HK-2 (cell line): ENCODE results near the gene IFNGR2.
A peak's percentile ranks its signal among the peaks of the same experiment; 100 is the strongest.
"Not testable (repeated sequence)": the region's sequence is repeated elsewhere in the genome, so short reads cannot be mapped to it uniquely, and the experiment has no call there.

Source experiments
- DNase-seq: peaks from one replicate; pipeline ENCODE4 v3.0.0-alpha.2; 2018; ENCODE audit not compliant: unreplicated experiment

IFNGR2 gene

GRCh38 chr21:33403128-33403785, at the start of gene IFNGR2:
Gene IFNGR2 (plus strand): TSS chr21:33403413. CDS start chr21:33403544, 131 bp downstream.
- no peak for DNase-seq

DNA sequence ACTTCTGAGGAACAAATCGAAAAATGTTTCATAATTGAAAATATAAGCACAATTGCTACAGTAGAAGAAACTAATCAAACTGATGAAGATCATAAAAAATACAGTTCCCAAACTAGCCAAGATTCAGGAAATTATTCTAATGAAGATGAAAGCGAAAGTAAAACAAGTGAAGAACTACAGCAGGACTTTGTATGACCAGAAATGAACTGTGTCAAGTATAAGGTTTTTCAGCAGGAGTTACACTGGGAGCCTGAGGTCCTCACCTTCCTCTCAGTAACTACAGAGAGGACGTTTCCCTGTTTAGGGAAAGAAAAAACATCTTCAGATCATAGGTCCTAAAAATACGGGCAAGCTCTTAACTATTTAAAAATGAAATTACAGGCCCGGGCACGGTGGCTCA, 47.9 kb upstream of the IFNGR2 start:
- DNase-seq: no peak

DNA sequence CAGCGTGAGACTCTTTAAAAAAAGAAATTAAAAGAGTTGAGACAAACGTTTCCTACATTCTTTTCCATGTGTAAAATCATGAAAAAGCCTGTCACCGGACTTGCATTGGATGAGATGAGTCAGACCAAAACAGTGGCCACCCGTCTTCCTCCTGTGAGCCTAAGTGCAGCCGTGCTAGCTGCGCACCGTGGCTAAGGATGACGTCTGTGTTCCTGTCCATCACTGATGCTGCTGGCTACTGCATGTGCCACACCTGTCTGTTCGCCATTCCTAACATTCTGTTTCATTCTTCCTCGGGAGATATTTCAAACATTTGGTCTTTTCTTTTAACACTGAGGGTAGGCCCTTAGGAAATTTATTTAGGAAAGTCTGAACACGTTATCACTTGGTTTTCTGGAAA, 47.2 kb upstream of the IFNGR2 start:
- no peak for DNase-seq

- DNase-seq: no peak
Measured at GRCh38 chr21:33357177-33357576, 46.0 kb upstream of the IFNGR2 start.

GRCh38 chr21:33359446-33359845, 43.8 kb upstream of the IFNGR2 start:
- no peak for DNase-seq

- DNase-seq: no peak
Measured at GRCh38 chr21:33360281-33360680, 42.9 kb upstream of the IFNGR2 start.

DNA sequence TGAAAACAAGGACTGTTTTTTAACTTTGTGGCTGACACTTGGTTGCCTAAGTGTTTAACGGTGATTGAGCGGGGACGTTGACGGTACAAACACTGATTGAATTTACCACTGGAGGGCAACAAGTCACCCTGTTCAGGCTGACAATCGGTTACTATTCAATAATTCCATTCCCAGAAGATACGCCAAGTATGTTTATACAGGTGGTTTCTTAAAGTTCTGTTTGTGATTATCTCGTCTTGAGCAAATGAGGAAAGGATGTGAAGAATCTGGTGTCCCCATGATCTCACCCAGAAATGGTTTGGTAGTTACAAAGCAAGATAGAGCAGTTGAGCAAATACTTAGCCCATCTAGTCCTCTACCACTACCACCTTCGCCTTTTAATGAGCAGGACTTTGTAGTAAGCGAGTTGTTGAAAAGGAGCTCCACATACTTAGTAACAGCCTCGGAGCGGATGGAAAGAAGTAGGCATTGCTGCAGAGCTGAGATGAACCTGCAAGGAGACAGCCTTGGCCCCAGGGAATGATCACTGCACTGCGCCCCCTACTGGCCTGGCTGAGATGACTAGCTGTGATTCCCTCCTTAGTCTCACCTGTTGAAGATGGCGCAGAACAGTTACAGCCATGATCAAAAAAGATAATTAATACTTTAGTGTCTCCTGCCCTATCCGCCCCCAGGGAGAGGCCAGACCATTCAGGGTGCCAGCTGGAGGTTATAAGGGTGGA, 42.2 kb upstream of the IFNGR2 start:
- peak; percentile 67 for DNase-seq

GRCh38 chr21:33362044-33362555, 41.1 kb upstream of the IFNGR2 start:
- DNase-seq: no peak

DNA sequence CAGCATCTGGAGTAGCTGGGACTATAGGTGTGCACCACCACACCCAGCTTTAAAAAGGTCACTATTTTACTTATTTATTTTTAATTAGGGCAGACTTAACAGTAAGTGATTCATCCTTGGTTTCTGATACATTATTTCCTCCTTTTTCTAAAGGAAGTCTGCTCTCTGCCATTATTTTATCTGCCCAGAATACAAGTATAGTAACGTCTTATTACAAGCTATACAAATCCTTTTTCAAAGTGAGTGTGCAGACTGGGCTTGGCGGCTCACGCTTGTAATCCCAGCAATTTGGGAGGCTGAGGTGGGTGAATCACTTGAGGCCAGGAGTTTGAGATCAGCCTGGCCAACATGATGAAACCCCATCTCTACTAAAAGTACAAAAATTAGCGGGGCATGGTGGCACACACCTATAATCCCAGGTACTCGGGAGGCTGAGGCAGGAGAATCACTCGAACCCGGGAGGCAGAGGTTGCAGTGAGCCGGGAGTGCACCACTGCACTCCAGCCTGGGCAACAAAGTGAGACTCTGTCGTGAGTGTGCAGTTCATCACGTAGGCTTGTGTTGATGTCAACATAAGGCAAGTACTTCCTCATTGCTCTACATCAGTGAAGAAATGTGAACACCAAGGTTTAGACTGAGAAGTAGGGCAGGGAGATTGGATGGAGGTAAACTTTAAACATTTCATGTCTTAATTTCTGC, 39.2 kb upstream of the IFNGR2 start:
- not testable (repeated sequence) for DNase-seq

- DNase-seq: no peak
Measured at GRCh38 chr21:33364830-33365229, 38.4 kb upstream of the IFNGR2 start.

DNA sequence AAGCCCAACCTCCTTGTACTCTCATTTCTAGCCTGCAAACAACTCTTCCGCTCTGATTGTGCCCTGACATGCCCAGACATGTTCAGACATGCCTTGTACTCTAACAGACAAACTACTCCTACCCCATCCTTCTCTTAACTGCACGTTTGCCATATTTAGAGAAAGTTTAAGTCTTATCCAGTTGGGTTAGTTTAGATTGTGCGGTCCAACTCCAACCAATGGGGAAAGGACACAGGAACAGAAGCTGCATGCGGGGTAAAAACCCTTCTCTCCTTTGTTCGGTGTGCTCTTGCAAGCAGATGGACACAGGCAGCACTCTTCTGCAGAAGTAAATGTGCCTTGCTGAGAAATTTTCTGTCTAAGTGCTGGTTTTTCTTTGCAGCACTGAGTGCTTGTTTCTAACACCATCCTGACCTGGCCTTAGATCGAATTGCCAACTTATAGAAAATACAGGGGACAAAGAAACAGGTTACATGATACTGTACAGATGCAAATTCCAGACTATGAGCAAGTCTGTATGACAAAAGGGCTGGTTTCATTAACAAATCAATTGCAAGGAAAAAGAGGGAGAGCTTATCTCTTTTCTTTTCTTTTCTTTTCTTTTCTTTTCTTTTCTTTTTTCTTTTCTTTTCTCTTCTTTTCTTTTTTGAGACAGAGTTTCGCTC, 35.8 kb upstream of the IFNGR2 start:
- DNase-seq: no peak

- DNase-seq: no peak
Measured at GRCh38 chr21:33368124-33368523, 35.1 kb upstream of the IFNGR2 start.

DNA sequence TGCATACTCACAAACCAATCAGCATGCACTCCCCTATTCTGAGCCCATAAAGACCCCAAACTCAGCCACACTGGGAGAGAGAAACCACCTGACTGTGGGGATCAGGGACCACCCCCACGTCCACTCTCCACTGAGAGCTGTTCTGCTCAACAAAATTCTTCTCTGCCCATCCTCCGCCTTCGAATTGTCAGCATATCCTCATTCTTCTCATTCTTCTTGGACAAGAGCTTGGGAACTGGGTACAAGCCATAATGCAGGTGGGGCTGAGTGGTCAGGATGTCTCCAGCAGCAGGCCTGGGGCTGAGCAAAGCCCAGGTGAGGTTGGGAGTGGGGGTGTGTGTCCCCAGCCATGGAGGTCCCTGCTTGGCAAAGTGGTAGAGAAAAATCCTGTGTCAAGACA, 34.6 kb upstream of the IFNGR2 start:
- DNase-seq: no peak

GRCh38 chr21:33369586-33369985, 33.6 kb upstream of the IFNGR2 start:
- no peak for DNase-seq

DNA sequence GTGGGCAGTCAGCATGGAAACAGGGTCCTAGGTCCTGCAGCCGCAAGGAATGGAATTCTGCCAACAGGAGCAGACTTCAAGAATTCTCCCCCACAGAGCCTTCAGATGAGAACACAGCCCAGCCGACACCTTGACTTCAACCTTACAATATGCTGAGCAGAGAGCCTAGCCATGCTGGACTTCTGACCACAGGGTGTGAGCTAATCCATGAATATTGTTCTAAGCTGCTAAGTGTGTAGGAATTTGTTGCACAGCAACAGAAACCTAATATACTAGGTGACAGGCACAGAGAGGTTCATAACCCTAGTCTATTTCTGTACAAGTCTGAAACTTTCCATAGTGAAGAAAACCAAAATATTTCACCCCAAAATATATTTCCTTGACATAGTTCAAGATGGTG, 32.9 kb upstream of the IFNGR2 start:
- DNase-seq: no peak

- no peak for DNase-seq
Measured at GRCh38 chr21:33371366-33371765, 31.8 kb upstream of the IFNGR2 start.

DNA sequence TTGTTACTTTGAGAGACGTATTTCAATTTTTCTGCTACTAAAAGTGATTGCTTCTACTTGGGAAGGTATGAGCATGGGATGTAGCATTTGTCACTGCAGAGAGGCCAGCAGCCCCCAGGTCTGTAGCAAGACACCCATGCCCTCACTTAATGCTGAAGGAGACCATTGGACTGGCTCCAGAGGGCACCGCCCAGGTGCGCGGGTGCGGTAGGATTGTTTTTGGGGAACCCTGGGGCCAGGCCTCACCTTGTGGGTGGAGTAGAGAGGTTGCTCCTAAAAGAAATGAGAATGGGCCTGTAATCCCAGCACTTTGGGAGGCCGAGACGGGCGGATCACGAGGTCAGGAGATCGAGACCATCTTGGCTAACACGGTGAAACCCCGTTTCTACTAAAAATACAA, 30.6 kb upstream of the IFNGR2 start:
- no peak for DNase-seq

GRCh38 chr21:33373451-33373850, 29.8 kb upstream of the IFNGR2 start:
- DNase-seq: no peak

GRCh38 chr21:33374080-33374449, 29.1 kb upstream of the IFNGR2 start:
- no peak for DNase-seq

GRCh38 chr21:33374450-33375096, 28.6 kb upstream of the IFNGR2 start:
- DNase-seq: no peak

DNA sequence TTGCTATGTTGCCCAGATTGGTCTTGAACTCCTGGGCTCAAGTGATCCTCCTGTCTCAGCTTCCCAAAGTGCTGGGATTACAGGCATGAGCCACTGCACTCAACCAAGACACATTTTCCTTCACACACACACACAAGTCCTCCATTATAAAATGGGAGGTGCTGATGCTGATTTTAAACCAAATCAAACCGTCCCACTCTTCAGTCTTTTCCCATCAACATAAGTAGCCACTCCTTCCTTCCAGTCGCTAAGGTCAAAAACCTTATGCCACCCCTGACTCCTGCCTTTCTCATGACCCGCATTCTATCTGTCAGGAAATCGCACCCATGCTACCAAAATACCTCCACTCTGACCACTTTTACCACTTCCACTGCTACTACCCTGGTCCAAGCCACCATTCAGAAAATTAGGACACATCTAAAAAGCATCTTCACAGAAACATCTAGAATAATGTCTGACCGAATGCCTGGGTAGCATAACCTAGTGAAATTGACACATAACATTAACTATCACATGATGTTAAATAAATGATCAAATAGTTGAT, 28.0 kb upstream of the IFNGR2 start:
- no peak for DNase-seq
